Fibroblast of skin of right biceps (primary cell): Measurements from ENCODE around the gene ESRRA.
A peak's percentile ranks its signal among the peaks of the same experiment; 100 is the strongest.

Experiments used
- DNase-seq: peaks from one replicate; pipeline ENCODE4 v3.0.0-alpha.2; 2013

The ESRRA gene

GRCh38 chr11:64352995-64353714 is 47.8 kb downstream of the ESRRA start:
- no peak for DNase-seq

- DNase-seq: no peak
Measured at GRCh38 chr11:64353715-64354506, 48.6 kb downstream of the ESRRA start.

GRCh38 chr11:64355078-64355940 is 50.0 kb downstream of the ESRRA start:
- DNase-seq: peak; percentile 85

GRCh38 chr11:64356498-64357411 is 51.4 kb downstream of the ESRRA start:
- peak; percentile 52 for DNase-seq

GRCh38 chr11:64357446-64357845 is 52.1 kb downstream of the ESRRA start:
- DNase-seq: no peak

GRCh38 chr11:64357904-64358535 is 52.7 kb downstream of the ESRRA start:
- DNase-seq: peak; percentile 24

GRCh38 chr11:64358536-64358906 is 53.2 kb downstream of the ESRRA start:
- DNase-seq: no peak

- peak; percentile 77 for DNase-seq
Measured at GRCh38 chr11:64358907-64359711, 53.8 kb downstream of the ESRRA start, which contains the start of gene RPS6KA4. RPS6KA4 (plus strand) TSS chr11:64359162; CDS start chr11:64359236, 74 bp downstream.

- DNase-seq: no peak
Measured at GRCh38 chr11:64359712-64360445, 54.6 kb downstream of the ESRRA start.

- no peak for DNase-seq
Measured at GRCh38 chr11:64360448-64360921, 55.2 kb downstream of the ESRRA start.

GRCh38 chr11:64361659-64362058 is 56.3 kb downstream of the ESRRA start:
- DNase-seq: no peak

GRCh38 chr11:64362339-64362738 is 57.0 kb downstream of the ESRRA start:
- no peak for DNase-seq

- DNase-seq: no peak
Measured at GRCh38 chr11:64364435-64364834, 59.1 kb downstream of the ESRRA start.

GRCh38 chr11:64364911-64365310 is 59.6 kb downstream of the ESRRA start:
- DNase-seq: no peak
